Neural crest cell (in vitro differentiated cells): Measurements from ENCODE around the gene TJP3. TPM values are rescaled to one million over a fixed set of nuclear protein-coding genes. Genes with fewer than 3 reads are reported as not detected.

ENCODE experiments used
- DNase-seq: peaks from one replicate; pipeline ENCODE4 v3.0.0; 2021; ENCODE audit warnings: low read depth, mixed read lengths, low spot score
- H3K27ac Mint-ChIP-seq: one replicate; pipeline ENCODE4 v1.8.0; 2021; ENCODE audit warnings: mild to moderate bottlenecking, mixed read lengths; ENCODE audit not compliant: unreplicated experiment
- H3K27me3 Mint-ChIP-seq: 2 replicates; pipeline ENCODE4 v1.8.0; 2021; ENCODE audit warnings: low read depth, mild to moderate bottlenecking, mixed read lengths
- H3K36me3 Mint-ChIP-seq: 2 replicates; pipeline ENCODE4 v1.8.0; 2021; ENCODE audit warnings: low read depth, mild to moderate bottlenecking, mixed read lengths
- H3K4me1 Mint-ChIP-seq: 2 replicates; pipeline ENCODE4 v1.8.0; 2021; ENCODE audit warnings: mixed read lengths
- H3K4me3 Mint-ChIP-seq: one replicate; pipeline ENCODE4 v1.8.0; 2021; ENCODE audit warnings: mild to moderate bottlenecking, mixed read lengths
- H3K9me3 Mint-ChIP-seq: 2 replicates; pipeline ENCODE4 v1.8.0; 2021; ENCODE audit warnings: mixed read lengths
- CTCF ChIP-seq: fragments of 200-600 bp; sonication (generic); conservative IDR thresholded peaks from 2 replicates; pipeline ENCODE4 v1.5.0; 2021; ENCODE audit warnings: antibody characterized with exemption, mild to moderate bottlenecking
- total RNA-seq: library from RNA; stranded (reverse); gene quantifications from 2 replicates; pipeline ENCODE4 v1.2.1, GENCODE V29; 2021

Gene TJP3
- total RNA-seq, 1 donor from 2014 or later = not detected

GRCh38 chr19:3721131-3721886 lies 13.1 kb downstream of the TJP3 start:
- TF ChIP-seq CTCF = no peak
- Mint-ChIP-seq H3K4me1 (no peaks in the 10 kb centered on the region), H3K27me3 (peaks cover 74% of the 10 kb centered on the region), H3K4me3 (no peak overlapping the region), H3K27ac (no peak overlapping the region), H3K36me3 (no peaks in the 10 kb centered on the region), H3K9me3 (no peaks in the 10 kb centered on the region)
- DNase-seq = peak; percentile 83

DNA sequence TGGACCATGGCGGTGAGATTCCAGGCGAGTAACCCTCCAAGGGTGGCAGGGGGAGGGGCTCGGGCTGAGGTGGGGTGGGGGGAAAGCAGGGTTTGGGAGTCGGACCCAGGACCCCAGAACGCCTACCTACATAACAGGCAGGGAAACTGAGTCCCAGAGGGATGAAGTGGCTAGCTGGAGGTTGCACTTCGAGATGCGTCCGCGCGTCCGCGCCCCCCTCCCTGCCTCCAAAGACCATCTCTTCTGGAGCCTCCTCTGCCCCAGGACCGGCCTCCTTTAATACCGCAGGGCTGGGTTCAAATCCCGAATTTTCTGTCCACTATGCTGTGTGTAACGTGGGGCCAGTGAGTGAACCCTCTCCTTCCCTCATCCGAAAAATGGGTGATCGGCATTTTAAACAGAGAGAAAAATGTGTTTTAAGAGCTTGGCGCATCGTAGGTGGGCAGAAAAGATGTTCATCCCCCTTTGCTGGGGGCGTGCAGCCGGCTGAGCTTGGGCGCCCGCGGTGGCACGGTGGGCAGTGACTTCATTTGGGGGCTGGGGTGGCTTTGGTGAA lies 13.8 kb downstream of the TJP3 start:
- peaks cover 80% of the 10 kb centered on the region for H3K27me3 Mint-ChIP-seq
- H3K27ac Mint-ChIP-seq = no peak overlapping the region
- H3K4me1 Mint-ChIP-seq = no peaks in the 10 kb centered on the region
- no peaks in the 10 kb centered on the region for H3K9me3 Mint-ChIP-seq
- no peak overlapping the region for H3K4me3 Mint-ChIP-seq
- no peak for DNase-seq
- no peak for TF ChIP-seq CTCF
- H3K36me3 Mint-ChIP-seq = no peaks in the 10 kb centered on the region

- Mint-ChIP-seq H3K27ac (no peak overlapping the region), H3K36me3 (no peaks in the 10 kb centered on the region), H3K9me3 (no peaks in the 10 kb centered on the region), H3K27me3 (peaks cover 81% of the 10 kb centered on the region), H3K4me3 (no peak overlapping the region), H3K4me1 (no peaks in the 10 kb centered on the region)
- TF ChIP-seq CTCF = no peak
- no peak for DNase-seq
Measured at GRCh38 chr19:3722443-3723109, 14.4 kb downstream of the TJP3 start.

- H3K36me3 Mint-ChIP-seq = no peaks in the 10 kb centered on the region
- no peak for TF ChIP-seq CTCF
- peaks cover 81% of the 10 kb centered on the region for H3K27me3 Mint-ChIP-seq
- no peaks in the 10 kb centered on the region for H3K9me3 Mint-ChIP-seq
- H3K4me1 Mint-ChIP-seq = no peaks in the 10 kb centered on the region
- H3K27ac Mint-ChIP-seq = no peak overlapping the region
- no peak for DNase-seq
- H3K4me3 Mint-ChIP-seq = no peak overlapping the region
Measured at GRCh38 chr19:3723110-3723488, 14.9 kb downstream of the TJP3 start.

DNA sequence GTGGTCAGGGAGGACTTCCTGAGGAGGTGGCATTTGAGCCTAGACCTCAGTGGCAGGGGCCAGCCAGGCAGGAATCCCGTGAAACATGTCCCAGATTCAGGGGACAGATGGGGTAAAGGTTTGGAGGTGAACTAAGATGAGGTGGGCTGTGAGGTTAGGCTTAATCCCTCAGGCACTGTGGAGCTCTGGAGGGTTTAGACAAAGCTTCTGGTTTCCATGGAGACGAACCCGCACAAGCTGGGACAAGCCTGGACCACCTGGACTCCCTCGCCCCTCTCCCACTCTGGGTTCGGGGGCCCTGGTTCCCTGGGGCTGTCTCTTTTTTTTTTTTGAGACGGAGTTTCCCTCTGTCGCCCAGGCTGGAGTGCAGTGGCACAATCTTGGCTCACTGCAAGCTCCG lies 15.7 kb downstream of the TJP3 start:
- no peaks in the 10 kb centered on the region for H3K4me1 Mint-ChIP-seq
- no peak for DNase-seq
- H3K27me3 Mint-ChIP-seq = peaks cover 81% of the 10 kb centered on the region
- no peaks in the 10 kb centered on the region for H3K36me3 Mint-ChIP-seq
- no peak overlapping the region for H3K27ac Mint-ChIP-seq
- no peak for TF ChIP-seq CTCF
- H3K9me3 Mint-ChIP-seq = no peaks in the 10 kb centered on the region
- no peak overlapping the region for H3K4me3 Mint-ChIP-seq
